HG02763 (cell line): ENCODE results near the gene ULK4.
"Not testable (repeated sequence)": the region's sequence is repeated elsewhere in the genome, so short reads cannot be mapped to it uniquely, and the experiment has no call there.

Experiments used
- ATAC-seq: cut with Tn5 transposase; IDR thresholded peaks from one replicate; pipeline ENCODE4 v1.9.1; 2021; ENCODE audit warnings: mild to moderate bottlenecking, moderate library complexity; ENCODE audit not compliant: unreplicated experiment

The ULK4 gene

GRCh38 chr3:41286305-41286704, 675.6 kb downstream of the ULK4 start:
- ATAC-seq: no peak

GRCh38 chr3:41284934-41285333, 677.0 kb downstream of the ULK4 start:
- not testable (repeated sequence) for ATAC-seq

GRCh38 chr3:41277790-41278465, 684.0 kb downstream of the ULK4 start:
- no peak for ATAC-seq

DNA sequence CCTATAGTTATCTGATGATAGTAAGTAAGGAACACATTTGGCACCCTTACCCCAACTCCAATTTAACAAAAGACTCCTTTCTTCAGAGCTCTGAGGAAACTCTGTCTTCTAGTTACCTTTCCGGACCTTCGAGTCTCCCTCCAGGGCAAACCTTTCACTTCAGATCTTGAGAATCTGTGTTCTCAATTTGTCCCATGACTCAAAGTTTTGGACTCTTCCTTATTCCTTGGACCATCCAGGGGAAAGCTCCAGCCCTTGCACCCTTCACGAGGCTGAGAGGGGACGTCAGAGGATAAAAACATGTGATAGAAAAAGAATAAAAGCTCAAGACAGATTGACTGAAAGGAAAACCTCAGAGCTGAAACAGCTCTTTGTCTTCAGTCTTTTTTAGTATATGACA, 685.7 kb downstream of the ULK4 start:
- ATAC-seq: no peak

- no peak for ATAC-seq
Measured at GRCh38 chr3:41274944-41275668, 686.8 kb downstream of the ULK4 start.

- ATAC-seq: no peak
Measured at GRCh38 chr3:41272667-41273066, 689.2 kb downstream of the ULK4 start.

GRCh38 chr3:41267975-41268640, 693.8 kb downstream of the ULK4 start:
- no peak for ATAC-seq

DNA sequence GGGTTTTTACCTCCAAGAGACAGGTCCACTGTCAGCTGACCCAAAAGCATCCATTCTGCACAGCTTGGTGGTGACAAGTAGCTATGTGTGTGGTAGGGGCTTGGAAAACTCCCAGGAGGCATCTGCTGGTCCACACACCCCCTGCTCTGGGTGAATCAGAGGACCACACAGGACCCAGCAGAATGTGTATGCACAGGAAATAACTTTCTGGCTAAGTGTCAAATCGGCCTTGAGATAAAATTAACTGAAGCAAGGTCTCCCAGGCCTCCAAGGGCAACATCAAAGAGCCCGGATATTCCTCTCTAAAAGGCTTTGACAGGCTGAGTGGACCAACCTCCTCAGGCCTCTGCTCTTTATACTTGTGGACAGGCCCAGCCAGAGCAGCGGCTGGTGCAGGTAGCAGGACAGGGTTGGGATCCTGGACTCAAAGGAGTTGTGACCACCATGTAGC, 696.1 kb downstream of the ULK4 start:
- no peak for ATAC-seq

- no peak for ATAC-seq
Measured at GRCh38 chr3:41265011-41265545, 696.8 kb downstream of the ULK4 start.

- ATAC-seq: no peak
Measured at GRCh38 chr3:41260063-41260450, 701.8 kb downstream of the ULK4 start.

GRCh38 chr3:41259449-41260062, 702.3 kb downstream of the ULK4 start:
- ATAC-seq: no peak

DNA sequence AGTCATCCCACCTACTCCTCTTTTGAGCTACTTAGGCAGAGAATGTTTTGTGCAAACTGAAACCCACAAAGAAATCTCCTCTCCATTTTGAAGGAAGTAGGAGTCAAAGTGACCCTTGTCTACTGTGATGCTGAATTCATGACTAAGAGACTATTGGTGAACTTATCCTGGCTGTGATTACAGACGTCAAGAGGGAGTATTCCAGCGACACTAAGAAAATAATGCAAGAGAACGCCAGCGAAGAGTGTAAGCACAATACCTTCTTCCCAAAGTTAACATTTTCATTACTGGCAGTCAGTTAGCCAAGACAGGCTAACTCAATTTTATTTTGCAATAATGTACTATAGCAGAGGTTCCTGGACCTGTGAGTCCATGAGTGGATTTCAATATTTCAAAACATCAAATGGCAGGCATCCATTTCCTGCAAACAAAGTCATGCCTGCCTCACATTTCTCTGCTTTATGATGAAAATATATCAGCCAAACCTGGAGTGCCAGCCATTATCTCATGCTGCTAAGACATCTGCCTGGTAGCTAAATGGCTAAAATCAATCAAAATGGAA, 703.6 kb downstream of the ULK4 start:
- ATAC-seq: no peak

DNA sequence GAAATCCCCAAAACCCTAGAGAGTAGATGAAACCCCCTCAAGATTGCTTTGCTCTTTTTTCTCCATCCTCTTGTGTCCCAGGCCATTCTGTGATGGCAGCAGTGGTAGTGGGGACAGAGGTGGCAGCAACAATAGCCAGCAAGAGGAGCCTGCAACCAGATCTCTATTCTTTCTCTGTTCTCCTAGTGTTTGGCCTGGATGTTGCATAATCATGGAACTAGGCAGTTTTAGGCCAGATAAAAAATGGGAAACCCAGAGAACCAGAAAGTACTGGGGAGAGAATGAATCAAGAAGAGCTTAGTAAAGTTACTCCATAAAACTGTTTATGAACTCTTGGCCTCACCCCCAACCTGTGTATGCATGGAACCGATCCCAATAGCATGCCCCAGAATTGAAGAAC, 710.3 kb downstream of the ULK4 start:
- ATAC-seq: no peak

DNA sequence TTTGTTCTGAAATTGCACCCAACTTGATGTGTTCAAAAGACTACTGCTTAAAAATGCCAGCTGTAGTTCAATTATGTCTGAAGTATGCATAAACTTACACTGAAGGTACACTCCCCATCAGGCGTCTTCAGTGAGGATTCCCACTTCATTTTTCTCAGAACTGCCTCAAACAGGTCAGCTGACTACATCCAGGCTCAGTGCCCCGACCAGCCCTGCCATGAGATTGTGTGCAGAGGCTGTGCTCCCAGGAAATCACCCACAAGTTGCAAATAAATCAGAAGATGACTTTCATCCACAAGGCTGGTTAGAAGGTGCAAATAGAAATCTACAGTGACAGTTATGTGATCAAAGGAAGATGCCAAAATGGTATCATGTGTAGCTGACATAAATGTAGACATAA, 711.1 kb downstream of the ULK4 start:
- no peak for ATAC-seq

GRCh38 chr3:41249318-41249717, 712.6 kb downstream of the ULK4 start:
- ATAC-seq: no peak

GRCh38 chr3:41248525-41248924, 713.4 kb downstream of the ULK4 start:
- no peak for ATAC-seq

DNA sequence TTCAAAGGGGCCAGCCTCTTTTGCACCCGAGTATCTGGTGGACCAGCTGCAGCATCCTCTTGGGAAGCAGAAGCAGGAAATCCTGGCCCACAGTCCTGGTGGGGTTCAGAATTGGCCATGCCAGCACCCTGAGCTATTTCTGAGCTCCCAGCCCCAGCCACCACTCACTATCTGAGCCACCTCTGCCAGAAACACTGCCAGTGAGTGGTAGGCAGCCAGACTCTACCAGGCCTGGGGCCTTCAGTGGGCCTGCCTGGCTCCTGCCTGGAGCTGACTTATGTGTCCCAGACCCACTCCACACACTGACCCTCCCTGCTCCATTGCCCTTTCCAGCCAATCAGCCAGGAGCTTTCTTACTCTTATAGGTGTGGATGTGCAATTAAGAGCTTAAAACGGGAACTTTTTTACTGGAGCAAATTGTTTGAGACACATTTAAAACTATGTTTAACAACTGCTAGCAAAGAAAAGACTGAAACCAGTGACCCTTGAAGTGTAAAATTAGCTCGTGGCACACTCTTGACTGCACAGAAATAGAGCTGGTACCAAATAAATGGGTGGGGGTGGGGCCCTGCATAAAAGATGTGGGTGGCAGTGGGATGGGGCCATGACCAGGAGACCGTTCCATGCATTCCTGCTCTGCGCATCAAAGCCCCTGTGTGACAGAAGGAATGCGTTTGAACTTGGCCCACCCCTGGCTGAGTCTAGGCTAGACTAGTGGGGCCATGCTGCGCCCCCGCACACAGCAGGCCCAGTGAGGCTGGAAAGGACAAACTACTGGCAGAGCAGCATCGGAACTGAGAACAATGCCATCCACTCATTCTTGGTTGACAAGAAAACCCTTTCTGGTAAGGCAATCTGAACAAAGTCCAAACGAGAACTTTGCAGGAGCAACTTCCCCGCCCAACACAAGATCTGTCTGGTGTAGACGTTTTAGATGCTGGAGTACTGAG, 714.6 kb downstream of the ULK4 start:
- ATAC-seq: no peak

DNA sequence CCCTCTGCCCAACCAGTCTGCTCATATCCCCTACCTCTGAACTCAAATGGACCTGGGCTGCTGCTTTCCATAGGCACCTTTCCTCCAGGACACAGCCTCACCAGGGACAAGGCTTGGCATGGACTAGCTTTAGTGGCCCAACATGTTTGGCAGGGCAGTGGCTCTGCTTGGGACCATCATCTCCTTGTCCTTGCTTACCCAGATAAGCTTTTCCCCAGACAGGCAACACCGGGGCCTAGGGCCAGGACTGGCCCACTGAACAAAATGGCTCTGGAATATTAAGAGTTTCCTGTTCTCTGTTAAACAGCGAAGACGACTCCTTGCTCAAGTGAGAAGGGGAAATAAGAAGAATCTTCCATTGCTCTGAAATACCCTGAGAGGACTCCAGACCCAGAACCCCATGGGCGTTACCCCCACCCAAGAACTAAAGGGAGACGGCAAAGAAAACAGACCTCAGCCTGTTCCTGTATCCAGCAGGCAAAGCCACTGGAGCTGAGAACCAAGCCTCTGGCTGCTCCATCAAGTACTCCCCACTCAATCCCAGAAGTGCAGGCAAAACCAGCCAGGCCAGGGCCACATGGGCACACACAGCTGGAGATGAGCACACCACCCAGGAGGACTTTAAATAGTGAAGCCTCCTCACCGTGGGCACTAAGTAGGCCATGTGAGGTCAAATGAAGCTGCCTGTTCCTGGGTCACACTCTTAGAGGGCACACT, 717.1 kb downstream of the ULK4 start:
- ATAC-seq: no peak

- no peak for ATAC-seq
Measured at GRCh38 chr3:41243183-41243582, 718.7 kb downstream of the ULK4 start.
